HepG2 (cell line): ENCODE data around the gene FAAP20. TPM values are rescaled to one million over a fixed set of nuclear protein-coding genes. Genes with fewer than 3 reads are reported as not detected.

Experiments used
- ATAC-seq: fragments of 200-7000 bp; cut with Tn5 transposase; 3 replicates; pipeline ENCODE4 v1.9.1; 2020; ENCODE audit warnings: mild to moderate bottlenecking, moderate library complexity
- BruUV-seq: library from RNA; stranded (reverse); fragments of 400-500 nt; replicated peaks from 2 replicates; lab custom pipeline; 2021; lab: Mats Ljungman, UMichigan
- CTCF ChIA-PET: fragments of 300-600 bp; formaldehyde crosslinking; extraction: SDS; loops from one replicate; lab custom pipeline; 2021; ENCODE audit warnings: low total read pairs, inconsistent platforms, low intra/inter-chr PET ratio; lab: Yijun Ruan, JAX
- POLR2A ChIA-PET: fragments of 350-600 bp; sonication (Branson Sonifier 250); formaldehyde crosslinking; loops from one replicate; lab custom pipeline; 2020; ENCODE audit warnings: antibody characterized with exemption, inconsistent platforms; lab: Yijun Ruan, JAX
- DNase-seq: peaks from one replicate; pipeline ENCODE4 v3.0.0-alpha.2; 2015; ENCODE audit warnings: low spot score
- FAIRE-seq: peaks from 3 replicates; lab custom pipeline; 2011; peaks lifted over from hg19 to GRCh38; lab: Jason Lieb, UNC
- H2AFZ ChIP-seq: one replicate; pipeline ENCODE4 v1.6.1; 2011; ENCODE audit warnings: low read length, inconsistent platforms
- H3K27ac ChIP-seq: fragments of 300-600 bp; 3 replicates; pipeline ENCODE4 v1.8.0; 2011; ENCODE audit warnings: mixed run types, mild to moderate bottlenecking, mixed read lengths, low read length, inconsistent platforms; ENCODE audit not compliant: insufficient read depth; ENCODE audit errors: extremely low read length
- H3K27me3 ChIP-seq, 2 experiments: fragments of 200-600 bp in 1 of 2; 2 replicates in 1 of 2; 3 replicates in 1 of 2; pipeline versions ENCODE4 v1.6.0 to v1.8.0; 2011; ENCODE audit warnings: low read length in 2 of 2, mild to moderate bottlenecking in 2 of 2, moderate library complexity in 2 of 2, inconsistent platforms in 1 of 2; ENCODE audit not compliant: insufficient read depth in 2 of 2, control insufficient read depth in 1 of 2
- H3K36me3 ChIP-seq, 2 experiments: fragments of 200-600 bp in 1 of 2; replicated peaks in 1 of 2; 2 replicates in 1 of 2; 3 replicates in 1 of 2; pipeline versions ENCODE4 v1.5.1 to v1.8.0; 2011; ENCODE audit warnings: low read length in 2 of 2, inconsistent platforms in 1 of 2; ENCODE audit not compliant: insufficient read depth in 2 of 2, control insufficient read depth in 1 of 2
- H3K4me1 ChIP-seq: 2 replicates; pipeline ENCODE4 v1.5.1; 2012; ENCODE audit warnings: low read length, inconsistent platforms; ENCODE audit not compliant: insufficient read depth
- H3K4me2 ChIP-seq: 2 replicates; pipeline ENCODE4 v1.6.0; 2011; ENCODE audit warnings: low read depth, low read length, inconsistent platforms
- H3K4me3 ChIP-seq, 3 experiments: fragments of 200-600 bp in 1 of 3; sonication (generic), shearing (Covaris generic) in 1 of 3; replicated peaks in 1 of 3; 2 replicates each; pipeline ENCODE4 v1.5.1; 2011 to 2016; ENCODE audit warnings: low read length in 3 of 3, inconsistent platforms in 2 of 3, low read depth in 2 of 3, mild to moderate bottlenecking in 2 of 3, control low read depth in 1 of 3, mixed read lengths in 1 of 3; ENCODE audit not compliant: insufficient read depth in 1 of 3
- H3K79me2 ChIP-seq: one replicate; pipeline ENCODE4 v1.6.1; 2011; ENCODE audit warnings: low read length, inconsistent platforms; ENCODE audit not compliant: insufficient read depth
- H3K9ac ChIP-seq: 2 replicates; pipeline ENCODE4 v1.6.0; 2011; ENCODE audit warnings: mild to moderate bottlenecking, low read depth, low read length, inconsistent platforms; ENCODE audit not compliant: insufficient read depth
- H3K9me3 ChIP-seq: 2 replicates; pipeline ENCODE4 v1.5.1; 2012; ENCODE audit warnings: mild to moderate bottlenecking, low read length
- H4K20me1 ChIP-seq: 2 replicates; pipeline ENCODE4 v1.6.0; 2011; ENCODE audit warnings: inconsistent platforms, mild to moderate bottlenecking, low read length, moderate library complexity; ENCODE audit not compliant: insufficient read depth
- AKAP8 ChIP-seq: sonication (generic); formaldehyde crosslinking; IDR thresholded peaks from 2 replicates; pipeline ENCODE4 v1.5.1; 2020; ENCODE audit warnings: mild to moderate bottlenecking, missing genetic modification reagents
- ATF2 ChIP-seq: sonication (generic); formaldehyde crosslinking; IDR thresholded peaks from 2 replicates; pipeline ENCODE4 v1.4.0; 2020; ENCODE audit warnings: missing genetic modification reagents
- CENPT ChIP-seq: sonication (generic); formaldehyde crosslinking; IDR thresholded peaks from 2 replicates; pipeline ENCODE4 v1.8.0; 2022; ENCODE audit warnings: low read depth, mild to moderate bottlenecking, moderate library complexity, missing genetic modification reagents
- HNRNPL ChIP-seq: fragments of 200-400 bp; formaldehyde crosslinking; IDR thresholded peaks from 2 replicates; pipeline ENCODE4 v1.6.1; 2017; ENCODE audit warnings: mild to moderate bottlenecking, low read depth, low read length
- KIAA2018 ChIP-seq: sonication (generic); formaldehyde crosslinking; IDR thresholded peaks from 2 replicates; pipeline ENCODE4 v1.5.0; 2020; ENCODE audit warnings: mild to moderate bottlenecking, missing genetic modification reagents, borderline replicate concordance
- NCOR1 ChIP-seq: fragments of 200-600 bp; sonication (generic); IDR thresholded peaks from 2 replicates; pipeline ENCODE4 v1.7.0; 2017; ENCODE audit warnings: antibody characterized with exemption, low read length, borderline replicate concordance
- NFYC ChIP-seq: IDR thresholded peaks from 2 replicates; pipeline ENCODE4 v1.6.1; 2016; ENCODE audit warnings: missing genetic modification reagents, missing compliant biosample characterization
- ZBTB38 ChIP-seq: sonication (generic); formaldehyde crosslinking; IDR thresholded peaks from 2 replicates; pipeline ENCODE4 v1.5.1; 2020; ENCODE audit warnings: mild to moderate bottlenecking, missing genetic modification reagents
- ZNF792 ChIP-seq: IDR thresholded peaks from 2 replicates; pipeline ENCODE4 v1.6.1; 2016
- WGBS: methylation state at CpG from one replicate; pipeline ENCODE4 v1.1.6; 2017; ENCODE audit warnings: low lambda C conversion rate; 5-methylcytosine and 5-hydroxymethylcytosine counted together
- in situ Hi-C: cut with HindIII; loops from 2 replicates; pipeline ENCODE4 v1.10.0; 2017; ENCODE audit warnings: low pct_unique_long_range_greater_than_20kb; ENCODE audit not compliant: extremely low pct_ligation_motif_present
- intact Hi-C: fragments of 100-400 bp; cut with micrococcal nuclease; formaldehyde crosslinking; loops from one replicate; pipeline ENCODE4 v1.10.0; 2022; ENCODE audit not compliant: unreplicated experiment
- polyA plus RNA-seq, 8 experiments: library from polyadenylated mRNA; depleted of rRNA in 3 of 8; stranded (reverse) in 7 of 8; unstranded in 1 of 8; fragments of >200 nt; fragmentation: Illumina TruSeq in 4 of 8; extraction: Trizol in 4 of 8; gene quantifications; 2 replicates each; pipeline versions ENCODE4 v1.2.1 to v1.2.3, GENCODE V29; 2011 to 2016; ENCODE audit warnings: low read depth in 4 of 8, missing spikeins in 1 of 8, mixed read lengths in 1 of 8; ENCODE audit not compliant: insufficient read depth in 1 of 8
- total RNA-seq, 5 experiments: library from RNA; depleted of rRNA; stranded (reverse); fragments of >200 nt; fragmentation: Illumina TruSeq; extraction: Trizol; gene quantifications; 2 replicates each; pipeline ENCODE4 v1.2.3, GENCODE V29; 2016; ENCODE audit warnings: low read depth in 1 of 5
- TF ChIP-seq, protein P1 (sequence below): sonication (generic); formaldehyde crosslinking; IDR thresholded peaks from 2 replicates; pipeline ENCODE4 v1.4.0; 2020; ENCODE audit warnings: missing genetic modification reagents

FAAP20 gene
- total and polyA plus RNA-seq, 2 of the 13 experiments (the other 11 are each of a cell fraction or from before 2014, with no cell fraction given): 9.6 to 10.8 TPM

DNA sequence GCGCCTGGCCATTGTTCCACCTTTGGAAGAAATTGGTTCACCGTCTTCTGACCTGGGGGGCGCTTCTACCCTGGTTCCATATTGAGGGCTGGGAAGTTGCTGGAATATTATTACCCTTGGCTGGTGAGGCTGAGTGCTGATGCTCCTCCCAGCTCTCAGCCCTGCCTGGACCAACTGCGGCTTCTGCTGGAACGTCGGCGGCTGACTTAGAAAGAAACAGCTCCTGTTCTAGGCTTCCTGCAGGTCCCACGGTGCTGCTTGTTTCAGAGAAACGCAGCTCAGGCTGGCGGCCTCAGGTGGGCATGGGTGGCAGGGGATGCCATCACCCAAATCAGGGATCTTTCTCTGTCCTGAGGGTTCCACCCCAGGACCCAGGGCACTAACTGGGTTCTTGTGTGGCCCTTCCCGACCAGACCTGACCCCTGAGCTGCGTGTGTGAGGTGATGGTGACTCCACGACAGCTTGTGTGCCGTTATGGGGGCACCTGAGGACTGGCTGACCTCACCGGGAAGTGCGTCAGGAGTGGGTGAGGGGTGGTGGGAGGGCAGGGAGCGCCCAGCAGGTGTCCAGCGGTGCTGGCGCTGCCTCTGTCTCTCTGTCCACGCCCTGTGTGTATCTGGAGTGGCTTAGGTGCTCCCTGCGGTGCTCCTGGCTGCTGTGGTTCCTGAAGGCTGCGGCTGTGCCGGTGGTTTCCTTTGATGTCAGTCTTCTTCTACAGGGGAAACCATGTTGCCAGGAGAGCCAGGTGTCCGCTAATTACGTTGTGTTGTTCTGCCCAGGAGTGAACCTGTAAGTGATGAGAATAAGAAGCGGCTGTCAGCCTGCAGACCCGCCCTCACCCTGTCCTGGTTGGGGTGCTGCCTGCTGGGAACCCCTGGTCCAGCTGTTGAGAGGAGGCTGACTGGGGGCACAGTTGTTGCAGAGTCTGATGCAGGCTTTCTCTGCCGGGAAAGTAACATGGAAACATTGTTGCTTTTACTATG is 42.4 kb upstream of the FAAP20 start:
- in situ Hi-C loops: no loop called here
- intact Hi-C loops: no loop called here
- POLR2A ChIA-PET: interaction anchor here (1.0 to 1.9 kb wide), 3 partner anchors 11 to 38 kb away, joined by 3 to 4 read pairs (median 3); no protein-coding TSS in a partner anchor
- no peak for TF ChIP-seq ZNF792 (CRISPR knock-in tag)
- TF ChIP-seq NCOR1: no peak
- TF ChIP-seq, protein P1, sequence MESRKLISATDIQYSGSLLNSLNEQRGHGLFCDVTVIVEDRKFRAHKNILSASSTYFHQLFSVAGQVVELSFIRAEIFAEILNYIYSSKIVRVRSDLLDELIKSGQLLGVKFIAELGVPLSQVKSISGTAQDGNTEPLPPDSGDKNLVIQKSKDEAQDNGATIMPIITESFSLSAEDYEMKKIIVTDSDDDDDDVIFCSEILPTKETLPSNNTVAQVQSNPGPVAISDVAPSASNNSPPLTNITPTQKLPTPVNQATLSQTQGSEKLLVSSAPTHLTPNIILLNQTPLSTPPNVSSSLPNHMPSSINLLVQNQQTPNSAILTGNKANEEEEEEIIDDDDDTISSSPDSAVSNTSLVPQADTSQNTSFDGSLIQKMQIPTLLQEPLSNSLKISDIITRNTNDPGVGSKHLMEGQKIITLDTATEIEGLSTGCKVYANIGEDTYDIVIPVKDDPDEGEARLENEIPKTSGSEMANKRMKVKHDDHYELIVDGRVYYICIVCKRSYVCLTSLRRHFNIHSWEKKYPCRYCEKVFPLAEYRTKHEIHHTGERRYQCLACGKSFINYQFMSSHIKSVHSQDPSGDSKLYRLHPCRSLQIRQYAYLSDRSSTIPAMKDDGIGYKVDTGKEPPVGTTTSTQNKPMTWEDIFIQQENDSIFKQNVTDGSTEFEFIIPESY (CRISPR knock-in tag): peak; percentile 81
- TF ChIP-seq AKAP8 (CRISPR knock-in tag): peak; percentile 38; the same call in 1 of the 2 replicates
- TF ChIP-seq NFYC (CRISPR knock-in tag): no peak
- TF ChIP-seq HNRNPL: 0 out of 2 replicates have a peak, but pooled peaks have one; percentile 18
- TF ChIP-seq CENPT (CRISPR knock-in tag): 0 out of 2 replicates have a peak, but pooled peaks have one; percentile 20
- TF ChIP-seq KIAA2018 (CRISPR knock-in tag): no peak
- TF ChIP-seq ZBTB38 (CRISPR knock-in tag): 0 out of 2 replicates have a peak, but pooled peaks have one; percentile 22
- no peak for TF ChIP-seq ATF2 (CRISPR knock-in tag)

More for the DNA sequence above, 42.4 kb upstream of the FAAP20 start:
- Histone ChIP-seq H3K9me3 (no peaks in the 10 kb centered on the region), H3K4me3 (no peak overlapping the region), H4K20me1 (peaks cover 77% of the 10 kb centered on the region), H3K4me1 (peaks cover 91% of the 10 kb centered on the region), H2AFZ (no peak overlapping the region), H3K36me3 (peaks cover 8 to 26% of the 10 kb centered on the region in 2 experiments), H3K79me2 (peaks cover 90% of the 10 kb centered on the region), H3K9ac (no peak overlapping the region), H3K27ac (no peak overlapping the region), H3K4me2 (0 out of 2 replicates have a peak overlapping the region, but pooled peaks have one; percentile 15), H3K27me3 (no peaks in the 10 kb centered on the region)
- CTCF ChIA-PET: interaction anchor here (1.3 kb wide), 1 partner anchor 30 kb away, joined by 3 read pairs; no protein-coding TSS in a partner anchor
- FAIRE-seq: no peak
- no peak for DNase-seq
- ATAC-seq: no peak
- BruUV-seq: no TSS peak
- WGBS: 91% methylated on average over 15 of the region's 28 CpGs
